Kidney epithelial cell (primary cell): ENCODE results near the gene EFCAB8. TPM values are rescaled to one million over a fixed set of nuclear protein-coding genes. Genes with fewer than 3 reads are reported as not detected.

ENCODE experiments used
- DNase-seq: peaks from one replicate; pipeline ENCODE4 v3.0.0-alpha.2; 2010; ENCODE audit warnings: low read depth
- H3K27me3 ChIP-seq: 2 replicates; pipeline ENCODE4 v1.6.0; 2011; ENCODE audit warnings: low read length; ENCODE audit not compliant: control insufficient read depth, insufficient read depth
- H3K36me3 ChIP-seq: 2 replicates; pipeline ENCODE4 v1.5.1; 2011; ENCODE audit warnings: low read length; ENCODE audit not compliant: control insufficient read depth, insufficient read depth
- H3K4me3 ChIP-seq: 2 replicates; pipeline ENCODE4 v1.5.1; 2011; ENCODE audit warnings: low read depth, mild to moderate bottlenecking, control low read depth, low read length
- total RNA-seq: library from RNA; depleted of rRNA; stranded (reverse); fragments of >200 nt; gene quantifications from 2 replicates; pipeline ENCODE4 v1.2.3, GENCODE V29; 2015
- TF ChIP-seq, protein P1 (sequence below): IDR thresholded peaks from 2 replicates; pipeline ENCODE4 v1.5.1; 2011; ENCODE audit warnings: mild to moderate bottlenecking, moderate library complexity, low read length, control low read depth, inconsistent platforms; ENCODE audit not compliant: insufficient read depth, poor library complexity, severe bottlenecking

The EFCAB8 gene
- total RNA-seq, 1 donor from 2014 or later, result not detected

DNA sequence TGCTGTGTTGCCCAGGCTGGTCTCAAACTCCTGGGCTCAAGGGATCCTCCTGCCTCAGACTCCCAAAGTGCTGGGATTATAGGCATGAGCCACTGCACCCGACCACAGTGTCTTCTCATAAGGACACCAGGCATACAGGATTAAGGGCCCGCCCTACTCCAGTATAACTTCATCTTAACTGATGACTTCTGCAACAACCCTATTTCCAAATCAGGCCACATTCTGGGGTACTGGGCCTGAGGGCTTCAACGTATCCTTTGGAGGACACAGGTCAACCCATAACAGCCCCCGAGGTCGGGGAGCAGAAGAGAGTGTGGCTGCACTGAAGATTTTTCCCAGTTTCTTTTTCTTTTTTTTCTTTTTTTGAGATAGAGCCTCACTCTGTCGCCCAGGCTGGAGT lies 105.9 kb downstream of the EFCAB8 start:
- no peaks in the 10 kb centered on the region for H3K27me3 ChIP-seq
- no peak overlapping the region for H3K4me3 ChIP-seq
- TF ChIP-seq, protein P1, sequence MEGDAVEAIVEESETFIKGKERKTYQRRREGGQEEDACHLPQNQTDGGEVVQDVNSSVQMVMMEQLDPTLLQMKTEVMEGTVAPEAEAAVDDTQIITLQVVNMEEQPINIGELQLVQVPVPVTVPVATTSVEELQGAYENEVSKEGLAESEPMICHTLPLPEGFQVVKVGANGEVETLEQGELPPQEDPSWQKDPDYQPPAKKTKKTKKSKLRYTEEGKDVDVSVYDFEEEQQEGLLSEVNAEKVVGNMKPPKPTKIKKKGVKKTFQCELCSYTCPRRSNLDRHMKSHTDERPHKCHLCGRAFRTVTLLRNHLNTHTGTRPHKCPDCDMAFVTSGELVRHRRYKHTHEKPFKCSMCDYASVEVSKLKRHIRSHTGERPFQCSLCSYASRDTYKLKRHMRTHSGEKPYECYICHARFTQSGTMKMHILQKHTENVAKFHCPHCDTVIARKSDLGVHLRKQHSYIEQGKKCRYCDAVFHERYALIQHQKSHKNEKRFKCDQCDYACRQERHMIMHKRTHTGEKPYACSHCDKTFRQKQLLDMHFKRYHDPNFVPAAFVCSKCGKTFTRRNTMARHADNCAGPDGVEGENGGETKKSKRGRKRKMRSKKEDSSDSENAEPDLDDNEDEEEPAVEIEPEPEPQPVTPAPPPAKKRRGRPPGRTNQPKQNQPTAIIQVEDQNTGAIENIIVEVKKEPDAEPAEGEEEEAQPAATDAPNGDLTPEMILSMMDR, result no peak
- no peak for DNase-seq
- no peaks in the 10 kb centered on the region for H3K36me3 ChIP-seq

- Histone ChIP-seq H3K27me3 (no peaks in the 10 kb centered on the region), H3K4me3 (no peak overlapping the region), H3K36me3 (no peaks in the 10 kb centered on the region)
- no peak for DNase-seq
- TF ChIP-seq, protein P1, result no peak
Measured at GRCh38 chr20:32965115-32965514, 106.4 kb downstream of the EFCAB8 start.

- TF ChIP-seq, protein P1, result no peak
- H3K36me3 ChIP-seq, result no peaks in the 10 kb centered on the region
- no peaks in the 10 kb centered on the region for H3K27me3 ChIP-seq
- no peak overlapping the region for H3K4me3 ChIP-seq
- DNase-seq, result no peak
Measured at GRCh38 chr20:32965581-32966373, 107.1 kb downstream of the EFCAB8 start.

DNA sequence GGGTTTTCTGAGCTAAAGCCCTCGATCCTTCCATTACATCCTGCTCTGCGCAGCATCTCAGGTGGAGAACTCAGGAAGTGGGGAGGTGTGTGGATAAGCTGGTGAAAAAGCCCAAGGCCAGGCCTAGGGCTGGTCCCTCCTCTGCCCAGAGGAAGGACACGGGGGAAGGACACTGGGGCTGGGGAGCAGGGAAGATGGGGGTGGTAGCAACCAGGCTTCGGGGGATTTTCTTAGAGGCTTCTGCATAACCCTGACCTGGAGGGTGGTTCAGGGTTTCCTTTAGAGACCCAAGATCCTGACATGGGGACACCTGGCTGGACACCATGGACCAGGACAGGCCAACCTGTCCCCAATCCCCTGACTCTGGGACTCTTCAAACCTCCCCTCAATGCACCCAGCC lies 107.7 kb downstream of the EFCAB8 start:
- Histone ChIP-seq H3K4me3 (no peak overlapping the region), H3K27me3 (no peaks in the 10 kb centered on the region), H3K36me3 (no peaks in the 10 kb centered on the region)
- TF ChIP-seq, protein P1, result no peak
- DNase-seq, result no peak

- no peaks in the 10 kb centered on the region for H3K36me3 ChIP-seq
- no peak for DNase-seq
- H3K27me3 ChIP-seq, result no peaks in the 10 kb centered on the region
- TF ChIP-seq, protein P1, result no peak
- H3K4me3 ChIP-seq, result no peak overlapping the region
Measured at GRCh38 chr20:32966881-32967781, 108.4 kb downstream of the EFCAB8 start.
